GM23338 (cell line): ENCODE data around the gene FLNC. TPM values are rescaled to one million over a fixed set of nuclear protein-coding genes. Genes with fewer than 3 reads are reported as not detected.

Source experiments
- ATAC-seq: fragments of 200-7000 bp; cut with Tn5 transposase; 3 replicates; pipeline ENCODE4 v1.9.1; 2020
- DNase-seq: peaks from one replicate; pipeline ENCODE4 v3.0.0-alpha.2; 2015; ENCODE audit warnings: low spot score
- H2AFZ ChIP-seq: fragments of 200-600 bp; sonication (generic); 2 replicates; pipeline ENCODE4 v1.8.0; 2016; ENCODE audit warnings: antibody characterized with exemption, mild to moderate bottlenecking, moderate library complexity
- H3F3A ChIP-seq: fragments of 200-600 bp; sonication (generic); replicated peaks from 2 replicates; pipeline ENCODE4 v1.8.0; 2017; ENCODE audit warnings: antibody characterized with exemption, mixed run types, low read depth
- H3K27ac ChIP-seq: fragments of 200-600 bp; sonication (generic); 2 replicates; pipeline ENCODE4 v1.6.1; 2016; ENCODE audit warnings: low read depth
- H3K27me3 ChIP-seq: fragments of 200-600 bp; sonication (generic); 2 replicates; pipeline ENCODE4 v1.8.0; 2016; ENCODE audit warnings: mild to moderate bottlenecking, mixed run types, moderate library complexity; ENCODE audit not compliant: insufficient read depth
- H3K36me3 ChIP-seq: fragments of 200-600 bp; sonication (generic); 2 replicates; pipeline ENCODE4 v1.8.0; 2016; ENCODE audit warnings: mild to moderate bottlenecking; ENCODE audit not compliant: insufficient read depth
- H3K4me1 ChIP-seq: fragments of 200-600 bp; sonication (generic); 2 replicates; pipeline ENCODE4 v1.8.0; 2016; ENCODE audit warnings: mild to moderate bottlenecking, moderate library complexity; ENCODE audit not compliant: insufficient read depth
- H3K4me2 ChIP-seq: fragments of 200-600 bp; sonication (generic); 2 replicates; pipeline ENCODE4 v1.7.1; 2017; ENCODE audit warnings: mixed run types
- H3K4me3 ChIP-seq: fragments of 200-600 bp; sonication (generic); 2 replicates; pipeline ENCODE4 v1.6.1; 2016; ENCODE audit warnings: mixed run types
- H3K79me2 ChIP-seq: fragments of 200-600 bp; sonication (generic); replicated peaks from 2 replicates; pipeline ENCODE4 v1.8.0; 2017; ENCODE audit warnings: mild to moderate bottlenecking; ENCODE audit not compliant: insufficient read depth
- H3K9me2 ChIP-seq: fragments of 200-600 bp; sonication (generic); 2 replicates; pipeline ENCODE4 v1.8.0; 2017; ENCODE audit not compliant: insufficient read depth
- H4K20me1 ChIP-seq: fragments of 200-600 bp; sonication (generic); replicated peaks from 2 replicates; pipeline ENCODE4 v1.8.0; 2017; ENCODE audit warnings: mild to moderate bottlenecking; ENCODE audit not compliant: insufficient read depth
- H3K27ac Mint-ChIP-seq: 2 replicates; pipeline ENCODE4 v1.8.0; 2020; ENCODE audit warnings: inconsistent platforms, mild to moderate bottlenecking, moderate library complexity, mixed read lengths
- H3K27me3 Mint-ChIP-seq: 3 replicates; pipeline ENCODE4 v1.8.0; 2022; ENCODE audit warnings: low read depth, mild to moderate bottlenecking, moderate library complexity, mixed read lengths, inconsistent platforms; ENCODE audit not compliant: insufficient read depth, poor library complexity
- H3K36me3 Mint-ChIP-seq: 3 replicates; pipeline ENCODE4 v1.8.0; 2021; ENCODE audit warnings: low read depth, mild to moderate bottlenecking, inconsistent platforms, moderate library complexity, mixed read lengths
- H3K4me1 Mint-ChIP-seq: 3 replicates; pipeline ENCODE4 v1.8.0; 2020; ENCODE audit warnings: mild to moderate bottlenecking, inconsistent platforms, mixed read lengths
- H3K4me3 Mint-ChIP-seq: 3 replicates; pipeline ENCODE4 v1.8.0; 2021; ENCODE audit warnings: moderate library complexity, mild to moderate bottlenecking, inconsistent platforms, mixed read lengths
- H3K9me3 Mint-ChIP-seq: 3 replicates; pipeline ENCODE4 v1.8.0; 2020; ENCODE audit warnings: moderate library complexity, mild to moderate bottlenecking, inconsistent platforms, mixed read lengths
- EZH2 ChIP-seq: fragments of 200-600 bp; sonication (generic); IDR thresholded peaks from one replicate; pipeline ENCODE4 v1.8.0; 2017; ENCODE audit warnings: antibody characterized with exemption, mild to moderate bottlenecking, low read depth; ENCODE audit not compliant: unreplicated experiment
- EZH2phosphoT487 ChIP-seq: fragments of 200-600 bp; sonication (generic); IDR thresholded peaks from one replicate; pipeline ENCODE4 v1.8.1; 2018; ENCODE audit warnings: antibody characterized with exemption; ENCODE audit not compliant: unreplicated experiment
- JUNB ChIP-seq: IDR thresholded peaks from one replicate; pipeline ENCODE4 v1.6.1; 2016; ENCODE audit warnings: antibody characterized with exemption; ENCODE audit not compliant: unreplicated experiment
- NANOG ChIP-seq: IDR thresholded peaks from 2 replicates; pipeline ENCODE4 v1.6.1; 2016; ENCODE audit warnings: antibody characterized with exemption, borderline replicate concordance
- STAT1 ChIP-seq: IDR thresholded peaks from one replicate; pipeline ENCODE4 v1.6.1; 2016; ENCODE audit warnings: antibody characterized with exemption; ENCODE audit not compliant: unreplicated experiment
- ZNF114 ChIP-seq: fragments of 250-450 bp; sonication (Bioruptor Pico); IDR thresholded peaks from 2 replicates; pipeline ENCODE4 v1.5.0; 2020; ENCODE audit warnings: mild to moderate bottlenecking, moderate library complexity
- ZNF331 ChIP-seq: fragments of 250-450 bp; sonication (Bioruptor Pico); IDR thresholded peaks from 2 replicates; pipeline ENCODE4 v1.5.0; 2020; ENCODE audit warnings: low read depth, mild to moderate bottlenecking, moderate library complexity
- polyA plus RNA-seq: library from polyadenylated mRNA; unstranded; fragments of >200 nt; fragmentation: Nextera tagmentation; extraction: Ambion mirVana; gene quantifications from 2 replicates; pipeline ENCODE4 v1.2.1, GENCODE V29; 2016
- total RNA-seq: library from RNA; depleted of rRNA; stranded (reverse); fragments of >200 nt; shearing (Covaris generic); gene quantifications from 2 replicates; pipeline ENCODE4 v1.2.3, GENCODE V29; 2014
- TF ChIP-seq, protein P1 (sequence below): IDR thresholded peaks from 2 replicates; pipeline ENCODE4 v1.6.1; 2016; ENCODE audit warnings: antibody characterized with exemption
- TF ChIP-seq, protein P2 (sequence below): fragments of 250-450 bp; sonication (Bioruptor Pico); IDR thresholded peaks from 2 replicates; pipeline ENCODE4 v1.5.0; 2020; ENCODE audit warnings: mild to moderate bottlenecking, moderate library complexity
- TF ChIP-seq, protein P3 (sequence below), 2 experiments: fragments of 200-600 bp in 1 of 2; sonication (generic) in 1 of 2; conservative IDR thresholded peaks; 2 replicates each; pipeline versions ENCODE4 v1.5.1 to v1.6.1; 2016 to 2017; ENCODE audit warnings: antibody characterized with exemption in 2 of 2, low read depth in 2 of 2, mild to moderate bottlenecking in 2 of 2, moderate library complexity in 1 of 2
- TF ChIP-seq, protein P4 (sequence below): IDR thresholded peaks from one replicate; pipeline ENCODE4 v1.6.1; 2018; ENCODE audit warnings: antibody characterized with exemption; ENCODE audit not compliant: unreplicated experiment

The FLNC gene
- total and polyA plus RNA-seq, 2 experiments from 2014 or later, result 0.65 to 11.8 TPM

DNA sequence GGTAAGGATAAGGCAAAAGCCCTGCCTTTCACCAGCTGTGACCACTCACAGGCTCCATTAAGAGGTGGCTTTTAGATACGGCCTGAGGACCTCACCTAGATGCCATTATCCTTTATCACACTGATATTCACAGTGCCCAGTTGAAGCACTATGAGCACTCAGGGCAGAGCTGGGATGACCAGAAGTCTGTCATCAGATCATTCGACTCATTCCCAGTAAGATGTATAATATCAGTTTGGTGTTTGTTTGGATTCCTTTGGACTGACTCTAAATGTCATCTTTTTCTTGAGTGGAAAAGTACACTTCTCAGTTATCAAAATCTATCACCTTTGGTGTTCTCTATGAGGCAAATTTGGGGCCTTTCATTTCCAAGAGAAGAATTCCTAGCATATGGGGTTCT is 19.7 kb upstream of the FLNC start:
- no peaks in the 10 kb centered on the region for H3K9me3 Mint-ChIP-seq
- Histone ChIP-seq H3F3A (no peaks in the 10 kb centered on the region), H4K20me1 (0 out of 2 replicates have a peak, but pooled peaks cover 3% of the 10 kb centered on the region), H3K27me3 (no peaks in the 10 kb centered on the region), H3K4me2 (no peak overlapping the region), H3K36me3 (peaks cover 18% of the 10 kb centered on the region; the same call in 1 of the 2 replicates), H2AFZ (no peak overlapping the region), H3K9me2 (no peaks in the 10 kb centered on the region), H3K4me1 (peaks cover 10% of the 10 kb centered on the region; the same call in 1 of the 2 replicates), H3K79me2 (no peaks in the 10 kb centered on the region), H3K4me3 (no peak overlapping the region), H3K27ac (no peak overlapping the region)
- H3K4me3 Mint-ChIP-seq, result no peak overlapping the region
- TF ChIP-seq, protein P1, sequence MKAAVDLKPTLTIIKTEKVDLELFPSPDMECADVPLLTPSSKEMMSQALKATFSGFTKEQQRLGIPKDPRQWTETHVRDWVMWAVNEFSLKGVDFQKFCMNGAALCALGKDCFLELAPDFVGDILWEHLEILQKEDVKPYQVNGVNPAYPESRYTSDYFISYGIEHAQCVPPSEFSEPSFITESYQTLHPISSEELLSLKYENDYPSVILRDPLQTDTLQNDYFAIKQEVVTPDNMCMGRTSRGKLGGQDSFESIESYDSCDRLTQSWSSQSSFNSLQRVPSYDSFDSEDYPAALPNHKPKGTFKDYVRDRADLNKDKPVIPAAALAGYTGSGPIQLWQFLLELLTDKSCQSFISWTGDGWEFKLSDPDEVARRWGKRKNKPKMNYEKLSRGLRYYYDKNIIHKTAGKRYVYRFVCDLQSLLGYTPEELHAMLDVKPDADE, result no peak
- TF ChIP-seq, protein P2, sequence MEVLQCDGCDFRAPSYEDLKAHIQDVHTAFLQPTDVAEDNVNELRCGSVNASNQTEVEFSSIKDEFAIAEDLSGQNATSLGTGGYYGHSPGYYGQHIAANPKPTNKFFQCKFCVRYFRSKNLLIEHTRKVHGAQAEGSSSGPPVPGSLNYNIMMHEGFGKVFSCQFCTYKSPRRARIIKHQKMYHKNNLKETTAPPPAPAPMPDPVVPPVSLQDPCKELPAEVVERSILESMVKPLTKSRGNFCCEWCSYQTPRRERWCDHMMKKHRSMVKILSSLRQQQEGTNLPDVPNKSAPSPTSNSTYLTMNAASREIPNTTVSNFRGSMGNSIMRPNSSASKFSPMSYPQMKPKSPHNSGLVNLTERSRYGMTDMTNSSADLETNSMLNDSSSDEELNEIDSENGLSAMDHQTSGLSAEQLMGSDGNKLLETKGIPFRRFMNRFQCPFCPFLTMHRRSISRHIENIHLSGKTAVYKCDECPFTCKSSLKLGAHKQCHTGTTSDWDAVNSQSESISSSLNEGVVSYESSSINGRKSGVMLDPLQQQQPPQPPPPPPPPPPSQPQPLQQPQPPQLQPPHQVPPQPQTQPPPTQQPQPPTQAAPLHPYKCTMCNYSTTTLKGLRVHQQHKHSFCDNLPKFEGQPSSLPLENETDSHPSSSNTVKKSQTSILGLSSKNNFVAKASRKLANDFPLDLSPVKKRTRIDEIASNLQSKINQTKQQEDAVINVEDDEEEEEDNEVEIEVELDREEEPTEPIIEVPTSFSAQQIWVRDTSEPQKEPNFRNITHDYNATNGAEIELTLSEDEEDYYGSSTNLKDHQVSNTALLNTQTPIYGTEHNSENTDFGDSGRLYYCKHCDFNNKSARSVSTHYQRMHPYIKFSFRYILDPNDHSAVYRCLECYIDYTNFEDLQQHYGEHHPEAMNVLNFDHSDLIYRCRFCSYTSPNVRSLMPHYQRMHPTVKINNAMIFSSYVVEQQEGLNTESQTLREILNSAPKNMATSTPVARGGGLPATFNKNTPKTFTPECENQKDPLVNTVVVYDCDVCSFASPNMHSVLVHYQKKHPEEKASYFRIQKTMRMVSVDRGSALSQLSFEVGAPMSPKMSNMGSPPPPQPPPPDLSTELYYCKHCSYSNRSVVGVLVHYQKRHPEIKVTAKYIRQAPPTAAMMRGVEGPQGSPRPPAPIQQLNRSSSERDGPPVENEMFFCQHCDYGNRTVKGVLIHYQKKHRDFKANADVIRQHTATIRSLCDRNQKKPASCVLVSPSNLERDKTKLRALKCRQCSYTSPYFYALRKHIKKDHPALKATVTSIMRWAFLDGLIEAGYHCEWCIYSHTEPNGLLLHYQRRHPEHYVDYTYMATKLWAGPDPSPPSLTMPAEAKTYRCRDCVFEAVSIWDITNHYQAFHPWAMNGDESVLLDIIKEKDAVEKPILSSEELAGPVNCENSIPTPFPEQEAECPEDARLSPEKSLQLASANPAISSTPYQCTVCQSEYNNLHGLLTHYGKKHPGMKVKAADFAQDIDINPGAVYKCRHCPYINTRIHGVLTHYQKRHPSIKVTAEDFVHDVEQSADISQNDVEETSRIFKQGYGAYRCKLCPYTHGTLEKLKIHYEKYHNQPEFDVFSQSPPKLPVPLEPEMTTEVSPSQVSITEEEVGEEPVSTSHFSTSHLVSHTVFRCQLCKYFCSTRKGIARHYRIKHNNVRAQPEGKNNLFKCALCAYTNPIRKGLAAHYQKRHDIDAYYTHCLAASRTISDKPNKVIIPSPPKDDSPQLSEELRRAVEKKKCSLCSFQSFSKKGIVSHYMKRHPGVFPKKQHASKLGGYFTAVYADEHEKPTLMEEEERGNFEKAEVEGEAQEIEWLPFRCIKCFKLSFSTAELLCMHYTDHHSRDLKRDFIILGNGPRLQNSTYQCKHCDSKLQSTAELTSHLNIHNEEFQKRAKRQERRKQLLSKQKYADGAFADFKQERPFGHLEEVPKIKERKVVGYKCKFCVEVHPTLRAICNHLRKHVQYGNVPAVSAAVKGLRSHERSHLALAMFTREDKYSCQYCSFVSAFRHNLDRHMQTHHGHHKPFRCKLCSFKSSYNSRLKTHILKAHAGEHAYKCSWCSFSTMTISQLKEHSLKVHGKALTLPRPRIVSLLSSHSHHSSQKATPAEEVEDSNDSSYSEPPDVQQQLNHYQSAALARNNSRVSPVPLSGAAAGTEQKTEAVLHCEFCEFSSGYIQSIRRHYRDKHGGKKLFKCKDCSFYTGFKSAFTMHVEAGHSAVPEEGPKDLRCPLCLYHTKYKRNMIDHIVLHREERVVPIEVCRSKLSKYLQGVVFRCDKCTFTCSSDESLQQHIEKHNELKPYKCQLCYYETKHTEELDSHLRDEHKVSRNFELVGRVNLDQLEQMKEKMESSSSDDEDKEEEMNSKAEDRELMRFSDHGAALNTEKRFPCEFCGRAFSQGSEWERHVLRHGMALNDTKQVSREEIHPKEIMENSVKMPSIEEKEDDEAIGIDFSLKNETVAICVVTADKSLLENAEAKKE, result no peak
- TF ChIP-seq ZNF114 (CRISPR knock-in tag) (no peak), STAT1 (no peak), EZH2 (no peak), ZNF331 (CRISPR knock-in tag) (no peak), JUNB (no peak), EZH2phosphoT487 (no peak), NANOG (no peak)
- TF ChIP-seq, protein P3, sequence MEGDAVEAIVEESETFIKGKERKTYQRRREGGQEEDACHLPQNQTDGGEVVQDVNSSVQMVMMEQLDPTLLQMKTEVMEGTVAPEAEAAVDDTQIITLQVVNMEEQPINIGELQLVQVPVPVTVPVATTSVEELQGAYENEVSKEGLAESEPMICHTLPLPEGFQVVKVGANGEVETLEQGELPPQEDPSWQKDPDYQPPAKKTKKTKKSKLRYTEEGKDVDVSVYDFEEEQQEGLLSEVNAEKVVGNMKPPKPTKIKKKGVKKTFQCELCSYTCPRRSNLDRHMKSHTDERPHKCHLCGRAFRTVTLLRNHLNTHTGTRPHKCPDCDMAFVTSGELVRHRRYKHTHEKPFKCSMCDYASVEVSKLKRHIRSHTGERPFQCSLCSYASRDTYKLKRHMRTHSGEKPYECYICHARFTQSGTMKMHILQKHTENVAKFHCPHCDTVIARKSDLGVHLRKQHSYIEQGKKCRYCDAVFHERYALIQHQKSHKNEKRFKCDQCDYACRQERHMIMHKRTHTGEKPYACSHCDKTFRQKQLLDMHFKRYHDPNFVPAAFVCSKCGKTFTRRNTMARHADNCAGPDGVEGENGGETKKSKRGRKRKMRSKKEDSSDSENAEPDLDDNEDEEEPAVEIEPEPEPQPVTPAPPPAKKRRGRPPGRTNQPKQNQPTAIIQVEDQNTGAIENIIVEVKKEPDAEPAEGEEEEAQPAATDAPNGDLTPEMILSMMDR (conservative IDR thresholded peaks at IDR 0.05; ENCODE audit: low read depth in 2 of 2), result no peak
- TF ChIP-seq, protein P4, sequence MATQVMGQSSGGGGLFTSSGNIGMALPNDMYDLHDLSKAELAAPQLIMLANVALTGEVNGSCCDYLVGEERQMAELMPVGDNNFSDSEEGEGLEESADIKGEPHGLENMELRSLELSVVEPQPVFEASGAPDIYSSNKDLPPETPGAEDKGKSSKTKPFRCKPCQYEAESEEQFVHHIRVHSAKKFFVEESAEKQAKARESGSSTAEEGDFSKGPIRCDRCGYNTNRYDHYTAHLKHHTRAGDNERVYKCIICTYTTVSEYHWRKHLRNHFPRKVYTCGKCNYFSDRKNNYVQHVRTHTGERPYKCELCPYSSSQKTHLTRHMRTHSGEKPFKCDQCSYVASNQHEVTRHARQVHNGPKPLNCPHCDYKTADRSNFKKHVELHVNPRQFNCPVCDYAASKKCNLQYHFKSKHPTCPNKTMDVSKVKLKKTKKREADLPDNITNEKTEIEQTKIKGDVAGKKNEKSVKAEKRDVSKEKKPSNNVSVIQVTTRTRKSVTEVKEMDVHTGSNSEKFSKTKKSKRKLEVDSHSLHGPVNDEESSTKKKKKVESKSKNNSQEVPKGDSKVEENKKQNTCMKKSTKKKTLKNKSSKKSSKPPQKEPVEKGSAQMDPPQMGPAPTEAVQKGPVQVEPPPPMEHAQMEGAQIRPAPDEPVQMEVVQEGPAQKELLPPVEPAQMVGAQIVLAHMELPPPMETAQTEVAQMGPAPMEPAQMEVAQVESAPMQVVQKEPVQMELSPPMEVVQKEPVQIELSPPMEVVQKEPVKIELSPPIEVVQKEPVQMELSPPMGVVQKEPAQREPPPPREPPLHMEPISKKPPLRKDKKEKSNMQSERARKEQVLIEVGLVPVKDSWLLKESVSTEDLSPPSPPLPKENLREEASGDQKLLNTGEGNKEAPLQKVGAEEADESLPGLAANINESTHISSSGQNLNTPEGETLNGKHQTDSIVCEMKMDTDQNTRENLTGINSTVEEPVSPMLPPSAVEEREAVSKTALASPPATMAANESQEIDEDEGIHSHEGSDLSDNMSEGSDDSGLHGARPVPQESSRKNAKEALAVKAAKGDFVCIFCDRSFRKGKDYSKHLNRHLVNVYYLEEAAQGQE, result no peak
- DNase-seq (no peak), ATAC-seq (no peak)
- H3K36me3 Mint-ChIP-seq, result peaks cover 39% of the 10 kb centered on the region
- H3K27ac Mint-ChIP-seq, result no peak overlapping the region
- peaks cover 2% of the 10 kb centered on the region; the same call in 2 of the 3 replicates for H3K4me1 Mint-ChIP-seq
- no peaks in the 10 kb centered on the region for H3K27me3 Mint-ChIP-seq
